Muscle layer of duodenum (tissue), 2 donors: ENCODE data around the gene LGALS3BP.

Experiments
- H3K27ac ChIP-seq: one replicate; pipeline ENCODE4 v1.7.0; 2013; ENCODE audit warnings: mild to moderate bottlenecking, low read length
- H3K27me3 ChIP-seq: one replicate; pipeline ENCODE4 v1.7.0; 2013; ENCODE audit warnings: low read depth, mild to moderate bottlenecking, control low read depth, low read length
- H3K36me3 ChIP-seq, 2 donors: one replicate each; pipeline ENCODE4 v1.7.0; 2013; ENCODE audit warnings: low read length in 2 of 2, control low read depth in 1 of 2, mild to moderate bottlenecking in 1 of 2; ENCODE audit not compliant: insufficient read depth in 2 of 2, control insufficient read depth in 1 of 2
- H3K4me1 ChIP-seq, 2 donors: one replicate each; pipeline ENCODE4 v1.7.0; 2013; ENCODE audit warnings: low read length in 2 of 2, mild to moderate bottlenecking in 2 of 2, control low read depth in 1 of 2, moderate library complexity in 1 of 2; ENCODE audit not compliant: insufficient read depth in 2 of 2, control insufficient read depth in 1 of 2
- H3K4me3 ChIP-seq, 2 donors: one replicate each; pipeline ENCODE4 v1.7.0; 2013; ENCODE audit warnings: low read length in 2 of 2, low read depth in 1 of 2, mild to moderate bottlenecking in 1 of 2
- H3K9me3 ChIP-seq, 2 donors: one replicate each; pipeline ENCODE4 v1.7.0; 2013; ENCODE audit warnings: low read length in 2 of 2, control low read depth in 1 of 2, mild to moderate bottlenecking in 1 of 2; ENCODE audit not compliant: control insufficient read depth in 1 of 2
- donor health status: healthy.

Gene LGALS3BP

DNA sequence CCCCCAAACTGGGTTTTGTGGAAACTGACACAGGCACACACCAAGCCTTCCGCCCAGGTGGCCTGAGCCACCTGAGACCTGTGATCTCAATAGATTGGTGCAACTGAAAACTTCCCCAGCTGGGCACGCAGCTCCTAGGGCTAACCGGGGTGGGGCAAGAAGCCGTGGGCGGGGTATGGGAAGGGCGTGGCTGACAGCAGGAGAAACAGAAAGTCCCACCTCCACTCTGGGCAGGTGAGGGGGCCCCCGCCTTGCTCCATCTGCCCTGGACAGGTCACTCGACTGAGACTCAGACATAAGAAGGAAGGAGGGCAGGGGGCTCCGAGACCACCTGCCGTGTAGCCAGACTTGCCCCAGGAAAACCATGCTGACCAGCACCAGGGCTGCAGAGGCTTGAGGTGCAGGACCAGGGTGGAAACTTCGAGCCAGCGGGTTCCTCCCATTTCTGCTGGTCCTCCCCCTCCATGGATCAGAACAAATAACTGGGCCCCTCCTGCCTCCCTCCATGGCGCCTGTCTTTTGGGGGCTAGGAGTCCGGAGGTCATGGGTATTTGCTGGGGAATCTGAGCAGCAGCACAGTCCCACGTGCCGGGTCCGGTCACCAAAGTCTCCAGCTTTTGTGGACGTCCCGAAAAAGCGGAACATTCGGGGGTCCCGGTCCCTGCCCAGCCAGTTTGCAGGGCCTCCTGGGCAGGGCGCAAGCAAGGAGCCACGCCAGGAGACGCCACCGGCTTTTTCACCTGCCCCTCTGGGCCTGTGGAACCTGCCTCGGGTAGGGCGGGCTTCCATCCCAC lies 55.9 kb downstream of the LGALS3BP start:
- H3K4me3 ChIP-seq, result peak overlapping the region; percentile 74 to 88

DNA sequence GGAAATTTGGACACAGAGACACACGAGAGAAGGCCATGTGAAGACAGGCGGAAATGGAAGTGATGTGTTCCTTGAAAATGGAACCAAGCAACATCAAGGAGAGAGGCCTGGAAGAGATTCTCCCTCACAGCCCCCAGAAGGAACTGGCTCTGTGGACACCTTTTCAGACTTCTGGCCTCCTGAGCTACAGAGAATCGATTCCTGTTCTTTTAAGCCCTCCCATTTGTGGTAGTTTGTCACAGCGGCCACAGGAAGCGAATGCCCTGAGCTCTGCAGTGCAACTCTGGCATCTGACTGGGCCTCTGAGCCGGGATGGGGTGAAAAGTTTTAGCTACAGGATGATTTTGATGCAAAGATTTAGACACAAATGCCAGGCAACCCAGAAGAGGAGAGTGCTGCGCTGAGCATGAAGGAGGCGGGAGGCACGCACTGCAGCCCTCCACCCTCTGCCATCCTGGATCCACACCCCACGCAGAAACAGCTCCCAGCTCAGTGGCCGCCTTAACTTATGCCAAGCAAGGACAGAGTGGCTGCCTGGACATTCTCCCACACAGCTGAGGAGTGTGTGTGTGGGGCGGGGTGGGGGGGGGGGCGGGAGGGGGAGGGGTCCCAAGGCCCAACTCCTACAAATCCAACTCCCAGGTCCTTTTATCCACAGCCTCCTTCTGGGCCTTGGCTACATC lies 56.8 kb downstream of the LGALS3BP start:
- H3K36me3 ChIP-seq, result no peaks in the 10 kb centered on the region
- peak overlapping the region; percentile 74 to 88 for H3K4me3 ChIP-seq
- H3K27ac ChIP-seq, result peak overlapping the region; percentile 72
- no peaks in the 10 kb centered on the region for H3K27me3 ChIP-seq
- no peaks in the 10 kb centered on the region for H3K9me3 ChIP-seq
- peaks cover 13 to 62% of the 10 kb centered on the region in 2 donors for H3K4me1 ChIP-seq

More for the DNA sequence above, 55.9 kb downstream of the LGALS3BP start:
- Histone ChIP-seq H3K27ac (peak overlapping the region; percentile 72), H3K36me3 (no peaks in the 10 kb centered on the region), H3K27me3 (no peaks in the 10 kb centered on the region), H3K9me3 (no peaks in the 10 kb centered on the region), H3K4me1 (peaks cover 13 to 54% of the 10 kb centered on the region in 2 donors)

DNA sequence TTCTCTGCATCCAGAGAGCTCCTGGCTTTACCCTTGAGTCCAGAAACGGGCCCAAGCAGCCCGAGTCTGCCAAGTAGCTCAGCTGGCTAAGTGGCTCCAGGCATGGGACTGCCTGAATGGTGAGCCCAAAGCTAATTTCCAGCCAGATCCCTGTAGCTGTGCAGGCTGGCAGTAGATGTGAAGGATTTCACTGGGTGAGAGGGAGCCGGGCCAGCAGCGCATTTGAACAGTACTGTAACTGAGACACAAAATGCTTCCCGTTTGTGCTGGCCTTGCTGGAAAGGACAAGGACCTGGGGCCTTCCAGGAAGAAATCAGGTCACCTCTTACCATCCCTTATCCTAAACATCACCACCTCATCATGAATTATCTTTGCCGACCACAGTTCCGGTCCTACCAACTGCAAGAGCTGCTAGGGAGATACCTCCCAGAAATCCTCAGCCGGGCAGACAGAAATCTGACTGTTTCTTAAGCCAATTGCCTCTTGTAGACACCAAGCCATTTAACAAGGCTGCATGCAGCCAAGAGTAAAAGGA lies 58.2 kb downstream of the LGALS3BP start:
- H3K4me1 ChIP-seq, result peaks cover 13 to 74% of the 10 kb centered on the region in 2 donors

More for the DNA sequence above, 58.2 kb downstream of the LGALS3BP start:
- Histone ChIP-seq H3K36me3 (no peaks in the 10 kb centered on the region), H3K9me3 (no peaks in the 10 kb centered on the region), H3K4me3 (no peak overlapping the region), H3K27ac (peak overlapping the region; percentile 59), H3K27me3 (no peaks in the 10 kb centered on the region)
